Peyer's patch (tissue), 4 donors: ENCODE data around the gene ZFHX3.

ENCODE experiments used
- POLR2A ChIP-seq, 2 donors: fragments of 450-650 bp; IDR thresholded peaks; one replicate each; pipeline ENCODE4 v1.5.1; 2017; ENCODE audit warnings: antibody characterized with exemption in 2 of 2, mild to moderate bottlenecking in 2 of 2, moderate library complexity in 2 of 2
- TF ChIP-seq, protein P1 (sequence below), 6 experiments: fragments of 450-650 bp in 4 of 6; fragments of 200-600 bp in 2 of 6; sonication (generic) in 1 of 6; IDR thresholded peaks; one replicate each; pipeline ENCODE4 v1.5.1; 2017 to 2019; ENCODE audit warnings: antibody characterized with exemption in 6 of 6, mild to moderate bottlenecking in 3 of 6, moderate library complexity in 1 of 6

DNA sequence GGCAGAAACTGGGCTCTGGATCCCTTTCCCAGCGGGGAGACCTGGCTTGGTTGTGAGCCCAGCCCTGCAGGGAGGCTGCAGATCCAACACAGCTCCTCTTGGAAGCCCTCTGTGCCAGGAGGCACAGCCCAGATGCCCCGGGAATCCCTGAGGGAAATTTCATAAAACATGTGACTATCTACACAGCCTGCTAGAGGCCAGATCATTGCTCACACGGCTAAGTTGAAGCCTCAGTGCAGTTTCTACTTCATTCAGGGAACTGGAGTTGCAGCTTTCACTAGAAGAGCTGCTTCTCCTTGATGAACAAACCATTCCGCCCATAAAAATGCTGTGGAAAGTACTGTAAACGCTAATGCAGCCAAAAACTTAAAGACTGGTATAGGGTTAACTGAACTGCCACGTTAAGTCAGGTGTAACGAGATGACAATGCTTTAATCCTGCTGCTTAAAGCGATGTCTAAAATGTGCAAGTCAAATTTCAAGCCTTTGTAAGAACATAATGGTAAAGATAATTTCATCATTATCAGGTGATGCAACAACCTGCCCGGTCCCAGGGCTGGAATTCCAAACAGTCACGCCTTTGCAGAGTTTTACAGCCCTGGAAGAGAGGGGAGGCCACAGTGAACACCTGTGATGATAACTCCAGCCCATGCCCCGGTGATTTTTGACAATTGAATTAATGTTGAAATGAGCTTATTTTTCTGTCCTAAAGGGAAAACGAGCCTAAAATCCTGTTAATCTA is 172.5 kb downstream of the ZFHX3 start:
- TF ChIP-seq, protein P1, sequence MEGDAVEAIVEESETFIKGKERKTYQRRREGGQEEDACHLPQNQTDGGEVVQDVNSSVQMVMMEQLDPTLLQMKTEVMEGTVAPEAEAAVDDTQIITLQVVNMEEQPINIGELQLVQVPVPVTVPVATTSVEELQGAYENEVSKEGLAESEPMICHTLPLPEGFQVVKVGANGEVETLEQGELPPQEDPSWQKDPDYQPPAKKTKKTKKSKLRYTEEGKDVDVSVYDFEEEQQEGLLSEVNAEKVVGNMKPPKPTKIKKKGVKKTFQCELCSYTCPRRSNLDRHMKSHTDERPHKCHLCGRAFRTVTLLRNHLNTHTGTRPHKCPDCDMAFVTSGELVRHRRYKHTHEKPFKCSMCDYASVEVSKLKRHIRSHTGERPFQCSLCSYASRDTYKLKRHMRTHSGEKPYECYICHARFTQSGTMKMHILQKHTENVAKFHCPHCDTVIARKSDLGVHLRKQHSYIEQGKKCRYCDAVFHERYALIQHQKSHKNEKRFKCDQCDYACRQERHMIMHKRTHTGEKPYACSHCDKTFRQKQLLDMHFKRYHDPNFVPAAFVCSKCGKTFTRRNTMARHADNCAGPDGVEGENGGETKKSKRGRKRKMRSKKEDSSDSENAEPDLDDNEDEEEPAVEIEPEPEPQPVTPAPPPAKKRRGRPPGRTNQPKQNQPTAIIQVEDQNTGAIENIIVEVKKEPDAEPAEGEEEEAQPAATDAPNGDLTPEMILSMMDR (IDR thresholded peaks at IDR 0.05): no peak
- TF ChIP-seq POLR2A (IDR thresholded peaks at IDR 0.05): no peak
